Measurements from ENCODE around the gene TMPRSS11F. TPM values are rescaled to one million over a fixed set of nuclear protein-coding genes. Genes with fewer than 3 reads are reported as not detected.

TMPRSS11F gene
- total RNA-seq, 1 donor from 2014 or later, result not detected

DNA sequence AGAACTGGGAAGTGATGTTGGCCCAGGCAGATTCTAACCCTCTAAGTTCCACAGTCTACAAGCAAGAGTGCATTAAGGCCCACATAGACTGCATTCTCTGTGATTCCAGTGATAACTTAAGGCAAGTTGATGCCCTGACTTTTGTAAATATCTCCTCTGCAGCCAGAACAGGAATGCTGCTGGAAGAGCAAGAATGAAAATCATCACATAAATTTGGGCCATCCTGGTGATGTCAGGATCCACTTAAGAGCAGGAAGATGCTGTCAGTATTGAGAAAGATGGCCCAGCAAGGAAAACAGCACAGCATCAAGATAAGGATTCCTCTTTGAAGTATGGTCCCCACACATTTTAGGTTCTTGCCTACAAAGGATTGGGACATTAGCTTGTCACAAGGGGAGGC, 52.4 kb downstream of the TMPRSS11F start:
- Histone ChIP-seq H3K27me3 (no peaks in the 10 kb centered on the region), H3K36me3 (no peaks in the 10 kb centered on the region), H3K4me3 (no peak overlapping the region), H3K9me3 (no peaks in the 10 kb centered on the region), H3K27ac (no peak overlapping the region), H3K4me1 (no peaks in the 10 kb centered on the region)
- intact Hi-C loops (cut with DNase I), result no loop called here
- TF ChIP-seq CTCF (IDR thresholded peaks at IDR 0.05), result no peak
- no peak for DNase-seq (ENCODE audit: low spot score in 2 of 2)

- intact Hi-C loops (cut with DNase I), result no loop called here
- Histone ChIP-seq H3K27ac (no peak overlapping the region), H3K4me1 (no peaks in the 10 kb centered on the region), H3K4me3 (no peak overlapping the region), H3K36me3 (no peaks in the 10 kb centered on the region), H3K9me3 (no peaks in the 10 kb centered on the region), H3K27me3 (no peaks in the 10 kb centered on the region)
- no peak for DNase-seq (ENCODE audit: low spot score in 2 of 2)
- TF ChIP-seq CTCF (IDR thresholded peaks at IDR 0.05), result no peak
These were observed 53.5 kb downstream of the TMPRSS11F start for GRCh38 chr4:68076194-68076593.

DNA sequence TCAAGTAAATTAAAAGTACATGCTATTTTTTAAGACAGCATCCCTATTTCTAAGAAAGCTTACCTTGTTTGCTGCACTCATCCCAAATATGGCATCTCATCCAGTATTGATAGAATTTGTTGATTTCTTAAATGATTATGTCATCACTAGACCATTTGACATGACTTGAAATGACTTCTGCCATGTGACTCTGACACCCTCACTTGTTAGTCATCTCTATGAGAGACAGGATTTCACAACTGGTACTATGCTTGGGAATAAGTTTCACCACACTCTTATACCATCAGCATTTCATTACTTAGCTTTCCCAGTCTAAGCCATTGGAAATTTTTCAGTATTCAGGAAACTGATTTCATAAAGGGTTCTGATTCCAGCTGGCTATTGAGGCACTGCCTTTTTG, 55.3 kb downstream of the TMPRSS11F start:
- no peak overlapping the region for H3K27ac ChIP-seq
- no peaks in the 10 kb centered on the region for H3K4me1 ChIP-seq
- H3K9me3 ChIP-seq, result no peaks in the 10 kb centered on the region
- no peaks in the 10 kb centered on the region for H3K27me3 ChIP-seq
- H3K4me3 ChIP-seq, result no peak overlapping the region
- no peak for TF ChIP-seq CTCF (IDR thresholded peaks at IDR 0.05)
- intact Hi-C loops (cut with DNase I), result no loop called here
- DNase-seq (ENCODE audit: low spot score in 2 of 2), result no peak
- no peaks in the 10 kb centered on the region for H3K36me3 ChIP-seq

DNA sequence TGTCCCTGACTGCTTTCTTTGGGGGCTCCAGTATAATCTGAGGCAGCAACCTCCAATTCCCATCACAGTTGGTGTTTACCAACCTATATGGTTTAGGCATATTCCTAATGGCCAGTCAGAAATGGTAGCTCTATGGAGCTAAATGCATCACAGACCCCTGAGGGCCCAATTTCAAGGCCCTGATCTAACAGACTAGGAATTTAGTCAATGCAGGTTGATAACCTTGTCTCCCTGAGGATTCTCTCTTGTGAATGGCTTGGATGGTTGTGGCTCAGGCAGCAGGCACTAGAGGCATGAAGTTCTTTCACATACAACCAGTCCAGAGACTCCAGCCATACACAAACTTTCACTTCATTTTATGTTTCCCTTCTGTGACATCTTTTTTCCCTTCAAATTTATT, 59.4 kb downstream of the TMPRSS11F start:
- H3K27me3 ChIP-seq, result no peaks in the 10 kb centered on the region
- no peak for TF ChIP-seq CTCF (IDR thresholded peaks at IDR 0.05)
- intact Hi-C loops (cut with DNase I), result no loop called here

GRCh38 chr4:68062501-68062900, 67.2 kb downstream of the TMPRSS11F start:
- H3K4me3 ChIP-seq, result no peak overlapping the region
- no peak for DNase-seq (ENCODE audit: low spot score in 2 of 2)
- no peaks in the 10 kb centered on the region for H3K9me3 ChIP-seq
- intact Hi-C loops (cut with DNase I), result no loop called here
- H3K27me3 ChIP-seq, result no peaks in the 10 kb centered on the region
- H3K4me1 ChIP-seq, result no peaks in the 10 kb centered on the region
- H3K27ac ChIP-seq, result no peak overlapping the region
- H3K36me3 ChIP-seq, result no peaks in the 10 kb centered on the region
- TF ChIP-seq CTCF (IDR thresholded peaks at IDR 0.05), result no peak

More for the DNA sequence above, 59.4 kb downstream of the TMPRSS11F start:
- Histone ChIP-seq H3K36me3 (no peaks in the 10 kb centered on the region), H3K9me3 (no peaks in the 10 kb centered on the region), H3K27ac (no peak overlapping the region), H3K4me1 (no peaks in the 10 kb centered on the region), H3K4me3 (no peak overlapping the region)
- DNase-seq (ENCODE audit: low spot score in 2 of 2), result no peak

DNA sequence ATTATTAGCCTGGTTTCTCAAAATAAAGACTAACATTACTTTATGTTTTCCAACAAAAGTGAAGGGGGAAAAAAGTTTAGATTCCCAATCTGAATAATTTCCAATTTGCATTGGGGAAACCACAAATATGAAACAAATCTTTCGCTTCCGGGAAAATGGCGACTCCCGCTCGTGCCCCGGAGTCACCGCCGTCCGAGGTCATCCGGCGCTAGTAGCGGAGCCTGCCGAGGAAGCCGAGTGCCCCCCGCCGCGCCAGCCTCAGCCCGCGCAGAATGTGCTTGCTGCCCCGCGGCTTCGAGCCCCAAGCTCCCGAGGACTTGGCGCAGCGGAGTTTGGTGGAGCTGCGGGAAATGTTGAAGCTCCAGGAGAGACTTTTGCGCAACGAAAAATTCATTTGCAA, 91.4 kb downstream of the TMPRSS11F start:
- no peaks in the 10 kb centered on the region for H3K27me3 ChIP-seq
- no peak for TF ChIP-seq CTCF (IDR thresholded peaks at IDR 0.05)
- DNase-seq (ENCODE audit: low spot score in 2 of 2), result no peak
- H3K9me3 ChIP-seq, result no peaks in the 10 kb centered on the region
- no peaks in the 10 kb centered on the region for H3K4me1 ChIP-seq
- H3K27ac ChIP-seq, result no peak overlapping the region
- H3K36me3 ChIP-seq, result no peaks in the 10 kb centered on the region
- no peak overlapping the region for H3K4me3 ChIP-seq
- intact Hi-C loops (cut with DNase I), result no loop called here
